Measurements from ENCODE around the gene TENM4.
"Not testable (repeated sequence)": the region's sequence is repeated elsewhere in the genome, so short reads cannot be mapped to it uniquely, and the experiment has no call there.

Gene TENM4

GRCh38 chr11:78630155-78630554 lies 810.7 kb downstream of the TENM4 start:
- no peak for DNase-seq (ENCODE audit: low read depth in 2 of 3, low spot score in 2 of 3)

GRCh38 chr11:78622666-78623065 lies 818.2 kb downstream of the TENM4 start:
- DNase-seq (ENCODE audit: low read depth in 2 of 3, low spot score in 2 of 3) = no peak

GRCh38 chr11:78620159-78620558 lies 820.7 kb downstream of the TENM4 start:
- DNase-seq (ENCODE audit: low read depth in 2 of 3, low spot score in 2 of 3) = no peak

GRCh38 chr11:78615724-78616123 lies 825.1 kb downstream of the TENM4 start:
- no peak for DNase-seq (ENCODE audit: low read depth in 2 of 3, low spot score in 2 of 3)

- DNase-seq (ENCODE audit: low read depth in 2 of 3, low spot score in 2 of 3) = no peak
These were observed 827.4 kb downstream of the TENM4 start for GRCh38 chr11:78613378-78613813.

GRCh38 chr11:78612721-78613377 lies 828.0 kb downstream of the TENM4 start:
- DNase-seq (ENCODE audit: low read depth in 2 of 3, low spot score in 2 of 3) = no peak

- not testable (repeated sequence) for DNase-seq (ENCODE audit: low read depth in 2 of 3, low spot score in 2 of 3)
These were observed 831.5 kb downstream of the TENM4 start for GRCh38 chr11:78609321-78609720.

GRCh38 chr11:78607696-78608095 lies 833.1 kb downstream of the TENM4 start:
- no peak for DNase-seq (ENCODE audit: low read depth in 2 of 3, low spot score in 2 of 3)

GRCh38 chr11:78606667-78607066 lies 834.2 kb downstream of the TENM4 start:
- no peak for DNase-seq (ENCODE audit: low read depth in 2 of 3, low spot score in 2 of 3)

GRCh38 chr11:78605296-78605695 lies 835.5 kb downstream of the TENM4 start:
- no peak for DNase-seq (ENCODE audit: low read depth in 2 of 3, low spot score in 2 of 3)

- DNase-seq (ENCODE audit: low read depth in 2 of 3, low spot score in 2 of 3) = no peak
These were observed 837.0 kb downstream of the TENM4 start for GRCh38 chr11:78603792-78604191.

Data from activated CD8-positive, alpha-beta memory T cell treated with anti-CD3 and anti-CD28 coated beads for 48 hours (primary cell).